ENCODE measurements around the gene BRD4.

Gene BRD4

DNA sequence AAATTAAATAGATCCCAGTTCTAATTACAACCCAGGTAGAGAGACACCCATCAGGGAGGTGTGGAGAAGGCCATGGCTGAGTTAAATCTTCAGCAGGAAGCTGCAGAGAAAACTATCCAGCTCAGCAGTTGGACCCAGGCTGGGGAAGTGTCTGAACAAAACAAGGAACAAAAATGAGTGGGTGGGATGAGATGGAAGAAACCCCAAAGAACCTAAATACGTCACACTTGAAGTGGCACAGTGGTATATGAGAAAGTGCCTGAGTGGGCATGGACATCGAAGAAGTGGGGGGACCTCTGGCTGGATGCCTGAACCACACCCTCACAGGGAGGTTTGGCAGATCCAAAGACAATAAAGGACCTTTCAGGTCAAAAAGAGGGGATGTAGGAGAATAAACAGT is 96.6 kb downstream of the BRD4 start:
- DNase-seq: no peak
- Histone ChIP-seq H3K27ac (peak overlapping the region in 1 of 2 donors; percentile 26), H3K9me3 (no peaks in the 10 kb centered on the region), H3K4me1 (peaks cover 0 to 12% (median 12%) of the 10 kb centered on the region in 4 donors), H3K27me3 (no peaks in the 10 kb centered on the region), H3K36me3 (peaks cover 52 to 61% (median 53%) of the 10 kb centered on the region in 3 donors), H3K4me3 (no peak overlapping the region)
- intact Hi-C loops (cut with DNase I; ENCODE audit: low total_unique reads): no loop called here
- TF ChIP-seq, protein P1, sequence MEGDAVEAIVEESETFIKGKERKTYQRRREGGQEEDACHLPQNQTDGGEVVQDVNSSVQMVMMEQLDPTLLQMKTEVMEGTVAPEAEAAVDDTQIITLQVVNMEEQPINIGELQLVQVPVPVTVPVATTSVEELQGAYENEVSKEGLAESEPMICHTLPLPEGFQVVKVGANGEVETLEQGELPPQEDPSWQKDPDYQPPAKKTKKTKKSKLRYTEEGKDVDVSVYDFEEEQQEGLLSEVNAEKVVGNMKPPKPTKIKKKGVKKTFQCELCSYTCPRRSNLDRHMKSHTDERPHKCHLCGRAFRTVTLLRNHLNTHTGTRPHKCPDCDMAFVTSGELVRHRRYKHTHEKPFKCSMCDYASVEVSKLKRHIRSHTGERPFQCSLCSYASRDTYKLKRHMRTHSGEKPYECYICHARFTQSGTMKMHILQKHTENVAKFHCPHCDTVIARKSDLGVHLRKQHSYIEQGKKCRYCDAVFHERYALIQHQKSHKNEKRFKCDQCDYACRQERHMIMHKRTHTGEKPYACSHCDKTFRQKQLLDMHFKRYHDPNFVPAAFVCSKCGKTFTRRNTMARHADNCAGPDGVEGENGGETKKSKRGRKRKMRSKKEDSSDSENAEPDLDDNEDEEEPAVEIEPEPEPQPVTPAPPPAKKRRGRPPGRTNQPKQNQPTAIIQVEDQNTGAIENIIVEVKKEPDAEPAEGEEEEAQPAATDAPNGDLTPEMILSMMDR (IDR thresholded peaks at IDR 0.05): no peak

DNA sequence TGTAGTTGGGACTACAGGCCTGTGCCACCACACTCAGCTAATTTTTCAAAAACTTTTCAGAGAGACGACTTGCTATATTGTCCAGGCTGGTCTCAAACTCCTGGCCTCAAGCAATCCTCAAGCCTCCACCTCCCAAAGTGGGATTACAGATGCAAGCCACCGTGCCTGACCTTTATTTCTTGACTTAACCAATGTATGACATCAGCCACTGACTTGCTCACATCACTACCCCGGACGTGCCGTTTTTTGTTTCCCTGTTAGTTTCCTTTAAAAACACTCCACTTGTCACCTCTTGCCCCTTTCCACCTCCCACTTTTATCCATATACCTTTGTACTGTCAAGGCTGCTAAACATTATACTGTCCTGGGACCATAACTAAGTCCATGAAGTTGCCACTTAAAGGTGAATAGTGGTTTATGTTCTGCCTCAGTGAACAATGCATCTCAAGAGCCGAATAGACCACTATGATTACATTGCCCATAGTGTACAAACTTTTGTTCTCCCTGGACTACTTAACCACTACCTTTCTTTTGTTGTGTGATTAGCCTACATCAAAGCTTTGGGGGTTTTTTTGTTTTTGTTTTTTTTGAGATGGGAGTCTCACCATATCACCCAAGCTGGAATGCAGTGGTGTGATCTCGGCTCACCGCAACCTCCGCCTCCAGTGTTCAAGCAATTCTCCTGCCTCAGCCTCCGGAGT is 97.8 kb downstream of the BRD4 start:
- Histone ChIP-seq H3K4me1 (peaks cover 0 to 12% (median 12%) of the 10 kb centered on the region in 4 donors), H3K27ac (no peak overlapping the region), H3K4me3 (no peak overlapping the region), H3K27me3 (no peaks in the 10 kb centered on the region), H3K9me3 (no peaks in the 10 kb centered on the region), H3K36me3 (peaks cover 40 to 49% (median 41%) of the 10 kb centered on the region in 3 donors)
- intact Hi-C loops (cut with DNase I; ENCODE audit: low total_unique reads): no loop called here
- no peak for DNase-seq
- TF ChIP-seq, protein P1 (IDR thresholded peaks at IDR 0.05): no peak

DNA sequence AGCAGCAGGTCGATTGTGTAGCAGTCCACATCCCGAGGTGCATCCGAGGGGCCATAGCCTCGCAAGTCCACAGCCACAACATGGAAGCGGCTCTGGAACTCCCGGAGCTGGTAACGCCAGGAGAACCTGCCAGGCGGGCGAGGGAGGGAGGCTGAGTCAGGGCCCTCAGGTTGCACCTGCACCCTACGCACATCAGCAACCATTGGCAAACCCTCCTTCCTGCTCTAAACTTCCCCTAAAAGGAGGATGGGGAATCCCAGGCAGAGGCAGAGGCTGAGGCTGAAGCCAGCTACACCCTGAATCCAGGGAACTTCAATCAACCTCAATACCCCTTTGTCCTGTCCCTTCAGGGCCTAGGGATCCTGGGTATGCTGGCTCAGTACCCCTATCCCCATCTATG is 101.1 kb downstream of the BRD4 start:
- Histone ChIP-seq H3K27ac (peak overlapping the region in 1 of 2 donors; percentile 44), H3K27me3 (no peaks in the 10 kb centered on the region), H3K4me1 (peaks cover 0 to 12% (median 12%) of the 10 kb centered on the region in 4 donors), H3K9me3 (no peaks in the 10 kb centered on the region), H3K4me3 (no peak overlapping the region), H3K36me3 (peaks cover 7 to 16% (median 8%) of the 10 kb centered on the region in 3 donors)
- intact Hi-C loops (cut with DNase I; ENCODE audit: low total_unique reads): no loop called here
- TF ChIP-seq, protein P1 (IDR thresholded peaks at IDR 0.05): no peak
- no peak for DNase-seq

DNA sequence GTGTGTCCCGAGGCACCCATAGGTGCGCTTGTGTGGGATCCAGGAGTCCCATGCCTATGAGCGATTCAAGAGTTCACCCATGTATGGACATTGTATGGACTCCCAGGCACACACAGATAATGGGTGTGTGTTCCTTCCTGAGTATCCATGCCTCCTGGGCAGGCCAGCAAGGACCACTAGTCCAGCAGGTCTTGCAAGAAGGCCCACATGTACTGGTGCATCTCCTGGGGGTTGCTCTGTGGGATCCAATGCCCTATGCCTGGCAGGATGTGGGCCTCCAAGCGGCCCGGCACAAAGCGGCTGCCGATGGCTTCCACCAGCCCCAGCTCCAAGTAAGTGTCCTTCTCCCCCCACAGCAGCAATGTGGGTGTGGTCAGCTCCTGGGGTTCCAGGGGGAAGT is 105.1 kb downstream of the BRD4 start:
- TF ChIP-seq, protein P1 (IDR thresholded peaks at IDR 0.05): no peak
- no peak overlapping the region for H3K27ac ChIP-seq
- intact Hi-C loops (cut with DNase I; ENCODE audit: low total_unique reads): no loop called here
- no peak for DNase-seq
- peaks cover 3 to 27% (median 26%) of the 10 kb centered on the region in 4 donors for H3K4me1 ChIP-seq
- no peaks in the 10 kb centered on the region for H3K36me3 ChIP-seq
- H3K27me3 ChIP-seq: no peaks in the 10 kb centered on the region
- H3K4me3 ChIP-seq: no peak overlapping the region
- no peaks in the 10 kb centered on the region for H3K9me3 ChIP-seq

DNA sequence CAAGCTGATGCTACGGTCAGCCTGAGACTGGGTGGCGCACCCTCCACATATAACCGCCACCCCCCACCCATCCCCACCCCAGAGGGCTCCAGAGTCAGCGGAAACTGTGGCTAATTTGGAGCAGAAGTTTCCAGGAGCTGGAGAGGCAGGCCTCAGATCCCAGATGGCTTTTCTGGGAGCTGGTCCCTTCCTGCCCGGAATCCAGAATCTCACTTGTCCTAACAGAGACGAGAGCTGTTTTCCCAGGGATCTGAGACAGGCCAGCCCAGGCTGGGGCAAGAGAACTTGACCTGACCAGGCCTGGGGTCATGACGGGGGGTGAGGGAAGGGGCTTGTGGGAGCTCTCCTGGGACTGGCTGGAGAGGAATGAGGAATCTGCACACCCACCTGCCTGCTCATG is 106.6 kb downstream of the BRD4 start:
- Histone ChIP-seq H3K9me3 (no peaks in the 10 kb centered on the region), H3K4me1 (peaks cover 3 to 26% (median 19%) of the 10 kb centered on the region in 4 donors), H3K27me3 (no peaks in the 10 kb centered on the region), H3K36me3 (no peaks in the 10 kb centered on the region), H3K4me3 (no peak overlapping the region), H3K27ac (peak overlapping the region in 1 of 2 donors; percentile 40)
- no peak for DNase-seq
- intact Hi-C loops (cut with DNase I; ENCODE audit: low total_unique reads): no loop called here
- TF ChIP-seq, protein P1 (IDR thresholded peaks at IDR 0.05): no peak
